Activated naive CD4-positive, alpha-beta T cell treated with anti-CD3 and anti-CD28 coated beads, Interleukin-2, amount 50 U/mL, for 72 hours (primary cell): ENCODE data around the gene GSTA4. TPM values are rescaled to one million over a fixed set of nuclear protein-coding genes. Genes with fewer than 3 reads are reported as not detected.
A peak's percentile ranks its signal among the peaks of the same experiment; 100 is the strongest.
"Not testable (repeated sequence)": the region's sequence is repeated elsewhere in the genome, so short reads cannot be mapped to it uniquely, and the experiment has no call there.

Experiments used
- ATAC-seq, 2 donors: fragments of 150-1000 bp; cut with Tn5 transposase; 2 replicates each; pipeline ENCODE4 v1.10.0; 2021; ENCODE audit warnings: mild to moderate bottlenecking in 2 of 2, moderate library complexity in 2 of 2
- DNase-seq, 2 donors: peaks; one replicate each; pipeline ENCODE4 v3.0.0; 2021 to 2022; ENCODE audit warnings: low spot score in 2 of 2
- H3K27ac Mint-ChIP-seq, 2 donors: one replicate each; pipeline ENCODE4 v1.8.0; 2022; ENCODE audit warnings: mild to moderate bottlenecking in 2 of 2, mixed read lengths in 2 of 2
- H3K36me3 Mint-ChIP-seq, 2 donors: one replicate each; pipeline ENCODE4 v1.8.0; 2022; ENCODE audit warnings: mixed read lengths in 2 of 2
- H3K9me3 Mint-ChIP-seq, 2 donors: one replicate each; pipeline ENCODE4 v1.8.0; 2022; ENCODE audit warnings: mixed read lengths in 2 of 2
- total RNA-seq, 2 donors: library from RNA; stranded (reverse); gene quantifications; one replicate each; pipeline ENCODE4 v1.2.3, GENCODE V29; 2022

Gene GSTA4, protein sequence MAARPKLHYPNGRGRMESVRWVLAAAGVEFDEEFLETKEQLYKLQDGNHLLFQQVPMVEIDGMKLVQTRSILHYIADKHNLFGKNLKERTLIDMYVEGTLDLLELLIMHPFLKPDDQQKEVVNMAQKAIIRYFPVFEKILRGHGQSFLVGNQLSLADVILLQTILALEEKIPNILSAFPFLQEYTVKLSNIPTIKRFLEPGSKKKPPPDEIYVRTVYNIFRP
- 1 to 10 TPM; 3.0 to 7.9 TPM for total RNA-seq

DNA sequence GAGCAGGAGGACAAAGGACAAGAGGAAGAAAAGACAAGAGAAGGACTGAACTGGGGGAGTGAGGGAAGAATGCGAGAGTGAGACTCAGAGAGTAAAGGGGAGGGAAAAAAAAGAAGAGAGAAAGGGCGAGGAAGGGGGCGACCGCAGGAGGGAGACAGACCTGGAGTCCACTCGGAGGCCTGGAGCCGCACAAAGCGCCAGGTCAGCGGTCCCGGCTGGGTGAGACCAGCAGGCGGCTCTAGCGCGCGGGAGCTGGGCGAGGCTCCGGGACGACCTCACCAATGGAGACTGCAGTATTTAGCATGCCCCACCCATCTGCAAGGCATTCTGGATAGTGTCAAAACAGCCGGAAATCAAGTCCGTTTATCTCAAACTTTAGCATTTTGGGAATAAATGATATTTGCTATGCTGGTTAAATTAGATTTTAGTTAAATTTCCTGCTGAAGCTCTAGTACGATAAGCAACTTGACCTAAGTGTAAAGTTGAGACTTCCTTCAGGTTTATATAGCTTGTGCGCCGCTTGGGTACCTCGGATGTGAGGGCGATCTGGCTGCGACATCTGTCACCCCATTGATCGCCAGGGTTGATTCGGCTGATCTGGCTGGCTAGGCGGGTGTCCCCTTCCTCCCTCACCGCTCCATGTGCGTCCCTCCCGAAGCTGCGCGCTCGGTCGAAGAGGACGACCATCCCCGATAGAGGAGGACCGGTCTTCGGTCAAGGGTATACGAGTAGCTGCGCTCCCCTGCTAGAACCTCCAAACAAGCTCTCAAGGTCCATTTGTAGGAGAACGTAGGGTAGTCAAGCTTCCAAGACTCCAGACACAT, at the start of gene GSTA4:
Gene GSTA4, minus strand, starts transcription at position 196 of the 824 bp plus-strand sequence. CDS start 1,041 bp downstream, outside the sequence.
- not testable (repeated sequence) for H3K36me3 Mint-ChIP-seq, H3K9me3 Mint-ChIP-seq
- DNase-seq (peak; percentile 85 to 91), ATAC-seq (peak; percentile 92 to 98)
- peak within 1 kb of the TSS; percentile 94 to 99 for H3K27ac Mint-ChIP-seq

- ATAC-seq (no peak), DNase-seq (no peak)
- Mint-ChIP-seq H3K27ac (no peak overlapping the region), H3K9me3 (peaks cover 0 to 5% of the 10 kb centered on the region in 2 donors), H3K36me3 (peaks cover 6 to 13% of the 10 kb centered on the region in 2 donors)
Measured at GRCh38 chr6:53044572-53044971, 49.5 kb upstream of the GSTA4 start.

GRCh38 chr6:53044071-53044470, 49.0 kb upstream of the GSTA4 start:
- DNase-seq (no peak), ATAC-seq (no peak)
- Mint-ChIP-seq H3K36me3 (peaks cover 11 to 18% of the 10 kb centered on the region in 2 donors), H3K9me3 (peaks cover 0 to 5% of the 10 kb centered on the region in 2 donors), H3K27ac (no peak overlapping the region)

DNA sequence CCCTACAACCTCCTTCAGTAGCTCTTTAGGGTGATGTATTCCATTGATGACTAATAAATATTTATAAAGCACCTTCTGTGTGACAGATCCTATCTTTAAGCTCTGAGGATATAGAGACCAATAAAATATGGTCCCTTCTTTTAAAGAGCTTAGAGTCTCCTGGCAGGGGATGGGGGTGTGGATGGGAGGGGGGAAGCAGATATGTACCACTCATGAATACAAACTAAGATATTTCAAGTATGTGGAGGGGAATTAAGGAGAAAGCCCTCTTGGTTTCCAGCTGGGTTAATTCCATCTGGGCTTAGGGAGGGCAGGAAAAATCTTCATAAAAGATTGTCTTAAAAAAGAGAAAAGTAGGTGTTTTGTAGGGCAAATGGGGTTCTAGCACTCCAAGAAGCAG, 48.5 kb upstream of the GSTA4 start:
- H3K27ac Mint-ChIP-seq: no peak overlapping the region
- DNase-seq (no peak), ATAC-seq (no peak)
- H3K9me3 Mint-ChIP-seq: peaks cover 0 to 5% of the 10 kb centered on the region in 2 donors
- peaks cover 14 to 19% of the 10 kb centered on the region in 2 donors for H3K36me3 Mint-ChIP-seq

GRCh38 chr6:53042112-53042511, 47.0 kb upstream of the GSTA4 start:
- Mint-ChIP-seq H3K9me3 (peaks cover 0 to 5% of the 10 kb centered on the region in 2 donors), H3K27ac (no peak overlapping the region), H3K36me3 (peaks cover 14 to 19% of the 10 kb centered on the region in 2 donors)
- DNase-seq (no peak), ATAC-seq (no peak)

GRCh38 chr6:53041356-53041755, 46.3 kb upstream of the GSTA4 start:
- peaks cover 14 to 19% of the 10 kb centered on the region in 2 donors for H3K36me3 Mint-ChIP-seq
- no peak overlapping the region for H3K27ac Mint-ChIP-seq
- ATAC-seq (no peak), DNase-seq (no peak)
- H3K9me3 Mint-ChIP-seq: no peaks in the 10 kb centered on the region

GRCh38 chr6:53038596-53038995, 43.5 kb upstream of the GSTA4 start:
- DNase-seq (no peak), ATAC-seq (no peak)
- Mint-ChIP-seq H3K27ac (no peak overlapping the region), H3K9me3 (no peaks in the 10 kb centered on the region), H3K36me3 (peaks cover 18 to 19% of the 10 kb centered on the region in 2 donors)

DNA sequence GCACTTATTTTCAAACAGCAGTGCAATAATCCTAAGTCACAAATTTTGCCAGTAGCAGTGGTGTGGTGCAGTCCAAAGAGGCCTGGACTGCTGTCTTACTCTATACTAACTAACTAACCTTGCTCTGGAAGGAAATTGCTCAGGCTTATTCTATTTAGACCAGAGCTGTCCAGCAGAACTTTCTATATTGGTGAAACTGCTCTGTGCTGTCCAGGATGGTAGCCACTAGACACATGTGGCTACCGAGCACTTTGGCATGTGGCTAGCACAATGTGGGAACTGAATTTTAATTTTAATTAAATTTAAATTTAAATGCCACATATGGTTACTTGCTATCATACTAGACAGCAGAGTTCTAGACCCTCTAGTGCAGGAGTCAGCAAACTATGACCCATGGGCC, 43.1 kb upstream of the GSTA4 start:
- DNase-seq: no peak
- H3K27ac Mint-ChIP-seq: no peak overlapping the region
- no peak for ATAC-seq
- H3K36me3 Mint-ChIP-seq: peaks cover 18 to 19% of the 10 kb centered on the region in 2 donors
- no peaks in the 10 kb centered on the region for H3K9me3 Mint-ChIP-seq

DNA sequence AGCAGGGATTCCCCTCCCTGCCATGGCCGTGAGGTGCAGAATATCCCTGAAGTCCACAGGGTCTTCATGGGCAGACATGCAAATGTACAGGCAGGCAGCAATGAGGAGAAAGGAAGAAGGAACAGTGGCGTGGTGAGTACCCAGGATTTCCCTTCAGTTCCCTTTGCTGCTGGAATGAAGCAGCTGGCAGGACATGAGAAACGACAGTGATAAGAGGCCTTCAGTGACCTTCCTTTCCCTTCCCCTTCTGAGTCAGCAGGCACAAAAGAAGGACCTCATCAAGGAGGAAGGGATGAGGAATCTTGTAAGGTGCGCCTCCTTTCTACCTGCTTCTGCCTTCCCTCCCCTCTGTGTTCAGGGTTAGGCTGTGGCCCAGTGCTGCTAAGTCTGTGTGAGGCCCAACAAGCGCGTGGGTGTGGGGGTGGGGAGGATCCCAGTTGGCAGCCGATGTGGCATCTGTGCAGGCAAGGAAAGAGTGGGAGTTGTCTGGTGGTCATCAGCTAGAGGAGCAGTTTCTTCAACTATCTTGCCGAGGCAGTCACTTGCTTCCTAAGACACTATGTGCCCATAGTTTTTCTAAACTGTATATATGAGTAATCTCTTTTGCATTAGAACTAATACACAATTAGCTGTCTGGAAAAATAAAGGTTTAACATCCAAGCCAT, 40.6 kb upstream of the GSTA4 start:
- ATAC-seq: no peak
- H3K9me3 Mint-ChIP-seq: no peaks in the 10 kb centered on the region
- H3K36me3 Mint-ChIP-seq: peaks cover 13 to 14% of the 10 kb centered on the region in 2 donors
- no peak for DNase-seq
- H3K27ac Mint-ChIP-seq: no peak overlapping the region

- no peaks in the 10 kb centered on the region for H3K9me3 Mint-ChIP-seq
- DNase-seq (no peak), ATAC-seq (no peak)
- H3K27ac Mint-ChIP-seq: no peak overlapping the region
- H3K36me3 Mint-ChIP-seq: peaks cover 0 to 4% of the 10 kb centered on the region in 2 donors
Measured at GRCh38 chr6:53033764-53034163, 38.7 kb upstream of the GSTA4 start.

- H3K9me3 Mint-ChIP-seq: no peaks in the 10 kb centered on the region
- H3K27ac Mint-ChIP-seq: no peak overlapping the region
- DNase-seq (no peak), ATAC-seq (no peak)
- peaks cover 0 to 4% of the 10 kb centered on the region in 2 donors for H3K36me3 Mint-ChIP-seq
Measured at GRCh38 chr6:53032849-53033248, 37.8 kb upstream of the GSTA4 start.

DNA sequence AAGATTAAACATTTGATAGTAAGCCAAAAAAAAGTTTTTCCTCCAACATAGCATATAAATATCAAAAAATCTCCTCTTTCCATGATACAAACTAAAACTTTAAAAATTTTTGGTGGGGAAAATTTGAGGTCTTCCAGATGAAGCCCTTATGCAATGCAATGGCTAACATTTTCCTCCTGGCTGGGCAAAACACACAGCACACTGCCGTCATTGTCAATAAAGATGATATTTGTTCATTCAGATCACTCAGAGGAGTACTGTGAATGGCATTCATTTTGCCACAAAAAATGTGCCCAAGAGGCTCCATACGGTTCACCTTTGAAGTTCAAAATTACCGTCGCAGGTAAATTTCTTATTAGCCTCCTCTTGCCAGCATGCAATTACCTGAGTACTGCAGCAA, 36.2 kb upstream of the GSTA4 start:
- Mint-ChIP-seq H3K9me3 (no peaks in the 10 kb centered on the region), H3K36me3 (peaks cover 0 to 4% of the 10 kb centered on the region in 2 donors), H3K27ac (no peak overlapping the region)
- ATAC-seq: no peak
- DNase-seq: no peak

- Mint-ChIP-seq H3K36me3 (peaks cover 0 to 7% of the 10 kb centered on the region in 2 donors), H3K27ac (no peak overlapping the region), H3K9me3 (no peaks in the 10 kb centered on the region)
- no peak for DNase-seq
- ATAC-seq: no peak
Measured at GRCh38 chr6:53029761-53030160, 34.7 kb upstream of the GSTA4 start.

DNA sequence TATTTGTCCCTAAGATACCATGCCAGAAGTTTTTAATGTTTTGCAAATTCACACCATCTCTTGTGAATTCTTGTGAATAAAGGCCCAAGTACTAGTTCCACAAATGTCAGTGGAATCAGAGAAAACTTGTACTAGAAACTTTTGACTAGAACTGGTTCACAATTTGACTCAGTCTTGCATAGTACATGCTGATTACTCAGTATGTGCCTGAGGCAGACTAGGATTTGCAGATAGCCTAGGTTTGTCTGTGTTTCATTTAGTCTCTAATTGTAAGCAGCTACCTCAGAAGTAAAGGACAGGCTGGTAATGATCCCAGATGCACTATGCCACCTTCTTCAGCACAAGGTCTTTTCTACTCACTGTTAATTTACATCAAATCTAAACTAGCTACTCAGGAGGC, 34.2 kb upstream of the GSTA4 start:
- ATAC-seq (peak; percentile 62 to 90), DNase-seq (no peak)
- H3K36me3 Mint-ChIP-seq: peaks cover 0 to 6% of the 10 kb centered on the region in 2 donors
- no peaks in the 10 kb centered on the region for H3K9me3 Mint-ChIP-seq
- peak overlapping the region in 1 of 2 donors; percentile 0 for H3K27ac Mint-ChIP-seq

DNA sequence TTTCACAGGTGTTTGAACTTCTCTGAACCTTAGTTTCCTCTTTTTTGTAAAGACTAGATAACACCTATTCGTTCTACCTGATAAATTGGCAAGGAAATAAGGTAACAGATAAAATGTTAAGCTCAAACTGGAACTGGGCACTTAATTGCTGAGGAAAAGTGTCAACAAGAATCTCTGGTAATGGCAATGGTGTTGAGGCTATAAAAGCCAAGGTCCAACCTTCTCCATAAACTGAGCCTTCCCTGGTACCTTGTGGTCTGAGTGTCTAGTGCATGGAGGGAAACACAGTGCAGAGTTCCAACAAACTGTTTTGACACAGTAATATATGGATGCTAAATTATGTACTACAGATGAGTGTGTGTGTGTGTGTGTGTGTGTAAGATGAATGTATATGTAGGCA, 33.4 kb upstream of the GSTA4 start:
- DNase-seq (no peak), ATAC-seq (no peak)
- peak overlapping the region in 1 of 2 donors; percentile 67 for H3K27ac Mint-ChIP-seq
- H3K9me3 Mint-ChIP-seq: no peaks in the 10 kb centered on the region
- peaks cover 0 to 6% of the 10 kb centered on the region in 2 donors for H3K36me3 Mint-ChIP-seq

- Mint-ChIP-seq H3K36me3 (peaks cover 0 to 6% of the 10 kb centered on the region in 2 donors), H3K27ac (peak overlapping the region; percentile 57 to 72), H3K9me3 (no peaks in the 10 kb centered on the region)
- ATAC-seq: peak; percentile 26 to 38
- no peak for DNase-seq
Measured at GRCh38 chr6:53027131-53027718, 32.1 kb upstream of the GSTA4 start.

DNA sequence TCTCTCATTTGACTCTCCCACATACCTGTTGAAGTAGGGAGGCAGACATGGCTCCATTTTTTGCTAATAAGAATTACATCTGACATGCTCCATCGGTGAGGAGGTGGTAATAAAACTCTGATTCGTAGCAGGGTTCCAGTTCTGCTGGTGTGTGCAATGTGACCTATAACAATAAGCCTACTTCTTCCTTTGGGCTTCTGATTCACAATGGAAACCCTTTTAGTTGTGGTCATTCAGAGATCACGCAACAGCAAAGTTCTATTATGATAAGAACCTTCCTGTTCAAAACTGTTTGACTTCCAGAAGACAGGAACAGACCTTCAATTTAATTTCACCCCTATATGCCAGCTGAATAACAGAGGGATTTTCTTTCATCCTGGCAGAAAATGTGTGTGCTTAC, 31.4 kb upstream of the GSTA4 start:
- Mint-ChIP-seq H3K27ac (peak overlapping the region; percentile 57 to 72), H3K9me3 (no peaks in the 10 kb centered on the region), H3K36me3 (peaks cover 0 to 6% of the 10 kb centered on the region in 2 donors)
- ATAC-seq (peak; percentile 56 to 69), DNase-seq (no peak)
